Measurements from ENCODE around the gene GABRG3.

GABRG3 gene

DNA sequence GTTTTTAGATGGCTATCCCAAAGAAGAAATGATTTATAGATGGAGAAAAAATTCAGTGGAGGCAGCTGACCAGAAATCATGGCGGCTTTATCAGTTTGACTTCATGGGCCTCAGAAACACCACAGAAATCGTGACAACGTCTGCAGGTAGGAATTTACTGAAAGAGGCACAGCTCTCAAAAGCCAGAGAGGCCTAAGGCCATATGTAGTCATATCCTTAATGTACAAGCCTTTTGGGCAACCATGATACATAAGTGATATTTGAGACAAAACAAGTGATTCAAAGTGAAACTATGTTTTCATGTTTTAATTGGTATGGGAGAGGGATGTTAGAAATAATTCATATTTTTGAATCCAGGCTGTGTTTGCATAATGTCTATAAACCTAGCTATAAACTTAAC is 509.7 kb downstream of the GABRG3 start:
- no peak for DNase-seq

DNA sequence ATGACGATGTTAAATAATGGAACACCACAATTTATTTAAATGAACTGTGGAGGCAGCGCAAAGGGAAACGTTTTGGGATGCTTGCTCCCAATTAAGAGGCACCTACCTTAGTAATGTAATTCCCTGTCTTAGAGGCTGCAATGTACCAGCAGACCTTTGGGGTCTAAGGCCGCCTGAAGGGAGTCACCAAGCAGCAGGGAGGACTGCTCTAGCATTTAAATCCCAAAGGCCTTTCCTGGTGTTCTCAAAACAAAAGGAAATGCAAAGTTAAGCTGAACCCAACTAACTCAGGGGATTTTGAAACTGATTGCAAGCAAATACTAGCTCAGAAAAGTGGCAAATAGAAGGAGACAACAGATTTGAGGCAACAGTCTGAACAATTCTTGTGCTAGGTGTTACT is 510.8 kb downstream of the GABRG3 start:
- DNase-seq, result no peak

DNA sequence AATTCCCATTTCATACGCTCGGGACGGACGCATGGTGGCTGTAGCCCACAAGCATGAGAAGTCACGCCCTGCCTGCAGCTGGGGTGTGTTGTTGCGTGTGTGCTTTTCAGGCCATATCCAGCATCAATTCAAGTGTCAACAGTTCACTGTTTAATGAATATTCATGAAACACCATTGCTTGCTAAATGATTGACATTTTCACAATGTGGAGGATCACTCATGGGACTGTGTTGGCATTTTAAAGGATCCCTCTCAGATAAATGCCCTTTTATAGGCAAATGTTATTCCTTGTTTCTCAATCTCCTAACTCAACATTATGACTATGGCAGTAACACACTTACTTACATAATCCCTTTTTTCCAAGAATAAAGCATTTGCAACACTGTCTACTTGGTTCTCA is 511.3 kb downstream of the GABRG3 start:
- DNase-seq, result no peak

DNA sequence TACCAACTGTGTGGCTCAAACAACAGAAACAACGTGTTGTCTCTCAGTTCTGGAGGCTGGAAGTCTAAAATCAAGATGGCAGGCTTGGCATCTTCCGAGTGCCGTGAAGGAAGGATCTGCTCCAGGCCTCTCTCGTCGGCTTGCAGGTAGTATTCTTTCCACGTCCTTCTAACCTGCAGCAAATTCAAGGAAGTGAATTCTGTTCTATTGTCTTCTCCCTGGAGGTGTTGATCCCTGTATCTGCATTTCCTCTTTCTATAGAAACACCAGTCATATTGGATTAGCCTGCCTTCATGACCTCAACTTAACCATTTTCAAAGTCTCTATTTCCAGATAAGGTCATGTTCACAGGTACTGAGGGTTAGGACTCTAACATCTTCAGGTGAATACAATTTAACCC is 512.1 kb downstream of the GABRG3 start:
- no peak for DNase-seq

DNA sequence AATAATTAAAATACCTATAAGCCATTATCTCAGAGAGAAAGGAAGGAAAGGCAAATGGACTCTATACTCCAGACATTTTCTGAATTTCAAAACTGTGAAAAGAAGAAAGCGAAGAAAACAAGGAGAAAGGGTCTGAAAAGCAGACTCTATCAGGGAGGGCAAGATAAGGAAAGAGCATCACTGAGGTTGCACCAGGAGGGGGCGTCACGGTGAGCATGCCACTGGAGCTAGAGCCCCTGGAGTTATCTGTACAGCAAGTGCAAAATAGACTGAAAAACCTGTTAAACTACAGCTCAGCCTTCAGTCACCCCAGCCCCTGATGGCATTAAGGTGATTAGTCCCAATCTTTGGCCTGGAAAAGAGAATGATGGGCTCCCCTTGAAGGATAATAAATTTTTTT is 514.3 kb downstream of the GABRG3 start:
- DNase-seq, result no peak

DNA sequence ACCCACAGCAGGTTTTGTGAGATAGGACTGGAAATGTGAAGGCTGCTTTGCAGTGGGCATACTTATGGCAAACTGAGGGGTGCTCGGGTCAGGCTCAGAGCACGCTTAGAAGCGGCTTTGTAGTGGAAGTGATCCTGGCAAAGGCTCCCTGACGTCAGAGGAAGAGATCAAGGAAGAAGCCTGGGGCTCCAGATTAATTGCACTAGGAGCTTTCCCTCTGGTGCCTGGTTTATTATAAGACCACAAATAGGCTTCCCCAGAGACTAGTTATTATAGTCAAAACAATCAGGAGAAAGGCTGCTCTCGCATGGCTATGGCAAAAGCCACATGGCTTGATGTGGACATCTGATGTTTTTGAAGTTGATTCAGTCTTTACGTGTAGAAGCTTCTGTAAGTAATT is 515.1 kb downstream of the GABRG3 start:
- DNase-seq, result no peak

DNA sequence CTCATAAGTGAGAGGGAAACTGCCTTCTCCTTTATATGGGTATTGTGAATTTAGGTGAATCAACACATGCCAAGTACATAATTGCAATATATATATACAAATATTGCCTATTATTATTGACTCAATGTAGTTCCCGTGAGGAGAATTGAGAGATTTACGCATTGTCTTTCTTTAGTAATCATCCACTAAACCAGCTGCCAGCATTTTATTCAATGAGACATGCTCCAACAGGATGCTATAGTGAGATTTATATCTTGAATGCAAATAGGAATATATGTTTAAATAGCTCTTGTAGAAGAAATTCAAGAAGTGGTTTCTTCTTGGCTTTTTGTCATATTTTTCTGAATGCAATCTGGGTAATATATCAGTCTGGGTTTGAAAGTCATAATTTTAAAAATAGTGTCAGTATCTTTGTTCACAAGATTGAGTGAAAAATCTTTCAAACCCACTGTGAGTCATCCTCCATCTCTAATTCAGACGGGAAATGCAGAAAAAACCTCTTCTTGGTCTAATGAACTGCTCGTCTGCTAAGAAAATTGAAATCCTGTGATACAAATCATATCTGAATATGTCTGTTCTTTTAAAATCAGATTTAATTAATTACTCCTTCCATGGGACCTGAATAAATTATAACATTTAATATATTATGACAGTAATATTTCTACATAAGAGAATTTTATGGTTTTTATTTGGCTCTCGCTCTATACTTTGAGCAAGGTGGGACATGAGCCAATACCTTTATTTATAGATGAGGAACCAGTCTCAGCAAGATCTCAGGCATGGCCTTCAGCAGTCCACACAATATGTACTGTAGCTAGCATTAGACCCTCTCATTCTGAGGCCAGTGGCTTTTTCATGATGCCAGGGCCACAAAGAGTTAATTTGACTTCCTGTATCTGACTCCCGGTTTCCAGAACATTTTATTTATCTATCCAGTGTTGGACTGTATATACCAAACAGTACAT is 516.0 kb downstream of the GABRG3 start:
- peak; percentile 8 for DNase-seq

DNA sequence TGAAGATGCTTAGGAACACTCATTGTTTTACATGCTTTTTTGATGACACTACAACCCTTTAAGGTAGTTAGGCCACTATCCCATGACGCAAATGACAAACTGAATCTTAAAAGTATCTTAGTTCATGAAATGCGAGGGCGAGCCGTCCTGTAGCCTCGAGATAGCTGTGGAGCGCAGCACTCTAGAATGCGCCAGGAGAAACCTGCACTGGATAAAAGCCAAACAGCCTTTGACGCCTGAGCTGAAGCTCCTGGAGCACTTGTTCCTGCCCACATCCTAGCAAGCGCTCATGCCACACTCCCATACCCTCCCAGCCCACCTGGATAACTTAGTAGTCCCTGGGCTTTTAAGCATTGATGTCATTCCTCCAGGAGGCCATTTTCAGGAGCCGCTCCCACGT is 516.9 kb downstream of the GABRG3 start:
- DNase-seq, result no peak

DNA sequence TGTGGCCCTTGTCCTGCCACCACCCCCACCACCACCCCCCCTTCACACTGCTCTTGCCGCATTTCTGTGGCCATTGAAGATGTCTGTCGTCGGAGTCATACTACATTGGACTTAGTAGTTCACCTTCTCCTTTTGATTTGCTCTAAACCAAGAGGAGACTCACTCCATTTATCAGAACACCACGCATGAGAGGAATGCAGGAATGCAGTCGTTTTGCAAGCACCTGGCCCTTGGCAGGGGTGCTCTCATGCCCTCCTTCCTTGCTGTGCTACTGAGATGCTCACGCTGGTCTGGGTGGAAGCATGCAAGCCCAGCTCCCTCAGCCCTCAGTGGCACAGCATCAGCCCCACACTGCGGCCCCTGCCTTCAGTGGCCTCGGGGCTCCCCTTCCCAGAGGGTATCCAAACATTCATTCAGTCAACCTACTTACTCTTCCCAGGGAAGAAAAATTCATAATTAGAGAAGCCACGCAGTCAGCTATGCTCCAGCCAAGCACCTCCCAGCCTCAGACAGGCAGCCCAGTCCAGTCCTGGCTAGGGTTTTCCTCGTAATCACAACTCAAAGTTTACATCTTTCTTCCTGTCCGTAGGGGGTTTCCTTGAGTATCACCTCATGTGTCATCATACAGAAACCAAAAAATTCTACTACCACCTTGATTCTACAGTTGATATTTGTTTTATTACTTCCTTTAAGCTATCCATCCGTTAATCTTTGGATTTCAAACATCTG is 520.0 kb downstream of the GABRG3 start:
- no peak for DNase-seq

DNA sequence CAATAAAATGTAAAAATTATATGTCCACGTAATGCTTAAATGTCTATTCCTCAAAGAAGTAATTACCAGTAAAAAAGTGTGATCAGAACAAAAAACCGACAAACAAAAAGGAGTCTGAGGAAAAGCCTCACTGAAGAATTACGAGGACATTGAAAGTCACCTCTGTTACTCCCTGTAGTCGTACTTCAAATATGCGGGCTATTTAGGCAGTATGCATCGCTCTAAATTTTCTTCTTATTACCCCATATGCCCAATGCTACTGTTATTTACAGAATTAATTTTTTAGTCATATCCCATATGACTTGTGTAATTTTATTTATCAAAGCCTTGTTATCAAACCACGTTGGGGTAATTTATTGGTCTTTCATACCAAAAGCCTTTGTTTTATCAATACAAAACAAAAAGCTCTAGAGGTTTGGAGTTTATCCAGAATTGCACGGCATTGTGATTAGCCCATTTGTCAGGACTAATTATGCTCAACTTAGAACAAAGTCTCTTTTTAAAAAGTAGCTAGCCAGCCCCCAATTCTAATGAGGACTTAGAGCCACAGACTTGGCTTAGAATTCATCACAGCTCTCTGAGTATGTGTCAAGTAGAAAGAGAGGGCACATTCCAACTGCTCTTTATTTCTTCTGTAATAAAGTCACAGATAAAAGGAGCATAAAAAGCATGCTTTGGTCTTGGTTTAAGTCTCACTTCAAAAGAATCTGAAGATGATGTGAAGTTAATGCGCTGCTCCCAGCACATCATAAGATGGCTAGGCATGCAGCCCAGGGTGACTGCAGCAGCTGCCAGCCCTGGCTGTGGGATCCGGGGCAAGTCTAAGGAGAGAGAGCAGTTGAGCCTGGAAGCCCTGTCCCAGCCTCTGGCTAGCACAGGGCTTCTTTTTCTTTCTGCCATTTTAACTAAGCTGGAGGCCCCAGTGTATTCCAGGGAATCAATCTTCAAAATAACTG is 521.0 kb downstream of the GABRG3 start:
- DNase-seq, result no peak

DNA sequence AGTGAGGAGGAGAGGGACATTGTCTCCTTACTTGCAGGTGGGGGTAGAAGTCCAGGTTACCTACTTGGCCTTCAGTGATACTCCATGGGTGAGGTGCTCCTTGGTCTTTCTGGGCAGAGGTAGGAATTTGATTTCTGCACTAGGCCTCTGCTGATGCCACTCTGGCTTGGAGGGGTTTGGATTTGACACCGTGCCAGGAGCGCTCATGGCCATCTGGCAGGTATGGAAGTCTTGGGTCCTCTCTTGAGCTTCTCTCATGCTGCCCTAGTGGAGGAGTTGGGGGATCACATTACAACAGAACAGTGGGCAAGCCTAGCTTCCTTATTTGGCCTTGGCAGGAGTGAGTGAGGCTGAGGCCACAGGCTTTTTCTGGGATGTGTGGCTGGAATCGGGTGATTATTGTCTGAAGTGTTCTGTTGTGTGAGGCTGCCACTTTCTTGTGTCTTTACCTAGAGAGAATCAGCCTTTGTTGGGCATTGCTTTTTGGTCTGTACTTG is 525.0 kb downstream of the GABRG3 start:
- no peak for DNase-seq

DNA sequence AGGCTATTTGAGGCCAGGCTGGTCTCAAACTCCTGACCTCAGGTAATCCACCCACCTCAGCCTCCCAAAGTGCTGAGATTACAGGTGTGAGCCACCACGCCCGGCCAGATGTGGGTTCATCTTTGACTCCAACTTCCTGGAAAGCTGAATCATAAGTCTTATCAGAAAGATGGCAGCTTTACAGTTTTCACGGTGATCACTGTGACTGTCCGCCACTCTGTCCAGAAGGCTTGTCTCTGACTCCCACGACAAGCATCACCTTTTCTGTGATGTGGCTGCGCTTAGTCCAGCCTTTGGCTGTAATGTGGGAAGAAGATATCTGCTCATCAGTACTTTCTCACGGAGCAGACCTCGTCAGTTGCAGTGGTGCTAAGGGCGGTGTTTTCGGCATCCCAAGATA is 527.7 kb downstream of the GABRG3 start:
- DNase-seq, result no peak

DNA sequence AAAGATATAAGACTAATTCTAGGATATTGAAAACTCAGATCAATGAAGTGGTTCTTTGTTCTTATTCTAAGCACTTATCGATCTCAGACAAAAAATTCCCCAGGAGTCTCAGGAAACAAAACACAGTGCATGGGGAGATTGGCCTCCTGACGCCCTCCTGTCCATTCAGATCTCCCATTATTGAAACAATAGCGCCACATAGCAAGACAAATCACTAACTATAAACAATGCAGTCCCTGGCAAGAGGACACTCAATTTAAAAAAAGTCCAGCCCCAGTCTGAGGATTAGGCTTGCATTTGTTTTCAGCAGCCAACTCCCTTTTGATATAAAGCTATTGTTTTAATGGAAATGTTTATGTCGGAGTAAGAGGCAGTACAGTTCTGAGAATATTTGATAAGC is 528.2 kb downstream of the GABRG3 start:
- DNase-seq, result peak; percentile 54

DNA sequence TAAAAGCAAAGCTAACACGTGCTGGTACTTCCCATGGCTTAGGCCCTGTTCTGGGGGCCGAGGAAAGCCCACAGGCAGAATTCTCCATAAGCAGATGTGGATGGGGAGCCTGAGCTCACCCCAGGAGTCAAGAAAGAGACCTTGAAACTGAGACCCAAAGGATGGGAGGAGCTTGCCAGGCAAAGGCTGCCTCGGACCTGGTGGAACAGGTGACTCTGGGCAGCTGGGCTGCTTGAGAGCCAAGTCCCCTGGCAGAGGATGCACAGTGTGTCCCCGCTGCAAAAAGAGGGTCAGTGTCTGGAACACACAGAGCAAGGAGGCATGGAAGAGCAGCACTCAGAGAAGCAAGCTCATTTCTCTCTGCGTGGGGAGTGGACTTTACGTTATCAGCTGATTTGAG is 528.7 kb downstream of the GABRG3 start:
- DNase-seq, result no peak

DNA sequence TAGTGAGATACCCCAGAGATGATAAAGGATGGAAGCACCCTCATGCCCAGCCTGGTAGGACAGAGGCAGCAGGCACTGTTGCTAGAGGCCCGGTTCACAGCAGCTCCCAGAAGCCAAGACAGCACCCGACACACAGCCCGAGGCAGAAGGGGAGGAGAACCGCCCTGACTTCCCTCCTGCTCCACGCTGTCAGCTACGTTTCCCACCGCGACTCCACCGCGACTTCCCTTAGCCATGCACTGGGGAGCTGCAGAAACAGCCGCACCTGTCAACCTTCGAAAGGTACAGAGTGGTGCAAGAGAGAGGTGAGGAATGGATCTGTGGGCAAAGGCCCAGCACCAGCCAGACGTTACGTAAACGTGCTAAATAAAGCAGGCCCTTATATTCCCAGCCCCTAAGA is 529.2 kb downstream of the GABRG3 start:
- no peak for DNase-seq

DNA sequence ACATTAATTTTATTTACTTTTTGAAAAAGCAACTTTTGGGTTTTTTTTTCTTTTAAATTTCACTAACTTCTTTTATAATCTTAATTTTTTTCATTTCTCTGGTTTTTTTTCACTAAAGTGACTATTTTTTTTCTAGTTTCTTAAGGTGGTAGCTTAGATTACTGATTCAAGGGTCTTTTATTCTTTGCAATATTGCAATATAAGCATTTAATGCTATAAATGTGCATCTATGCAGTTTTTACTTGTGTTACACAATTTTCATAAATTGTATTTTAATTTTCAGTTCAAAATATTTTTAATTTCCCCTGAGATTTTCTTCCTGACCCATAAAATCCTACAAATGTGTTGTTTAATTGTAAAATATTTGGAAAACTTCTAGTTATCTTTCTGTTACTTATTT is 535.8 kb downstream of the GABRG3 start:
- no peak for DNase-seq

DNA sequence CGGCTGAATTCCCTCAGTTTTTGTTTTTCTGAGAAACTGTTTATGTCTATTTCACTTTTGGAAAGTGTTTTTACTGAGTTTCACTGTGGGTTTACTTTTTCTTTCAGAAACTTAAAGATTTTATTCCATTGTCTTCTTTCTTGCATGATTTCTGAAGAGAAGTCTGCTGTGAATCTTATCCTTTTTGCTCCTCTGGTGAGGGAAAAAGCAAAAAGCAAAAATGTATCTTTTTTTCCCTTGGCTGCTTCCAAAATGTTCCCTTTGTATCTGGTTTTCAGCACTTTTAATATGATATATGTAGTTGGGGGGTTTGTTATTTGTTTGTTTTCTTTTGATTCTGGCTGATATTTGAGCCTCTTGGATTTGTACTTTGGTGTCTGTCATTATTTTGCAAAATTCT is 538.0 kb downstream of the GABRG3 start:
- no peak for DNase-seq

DNA sequence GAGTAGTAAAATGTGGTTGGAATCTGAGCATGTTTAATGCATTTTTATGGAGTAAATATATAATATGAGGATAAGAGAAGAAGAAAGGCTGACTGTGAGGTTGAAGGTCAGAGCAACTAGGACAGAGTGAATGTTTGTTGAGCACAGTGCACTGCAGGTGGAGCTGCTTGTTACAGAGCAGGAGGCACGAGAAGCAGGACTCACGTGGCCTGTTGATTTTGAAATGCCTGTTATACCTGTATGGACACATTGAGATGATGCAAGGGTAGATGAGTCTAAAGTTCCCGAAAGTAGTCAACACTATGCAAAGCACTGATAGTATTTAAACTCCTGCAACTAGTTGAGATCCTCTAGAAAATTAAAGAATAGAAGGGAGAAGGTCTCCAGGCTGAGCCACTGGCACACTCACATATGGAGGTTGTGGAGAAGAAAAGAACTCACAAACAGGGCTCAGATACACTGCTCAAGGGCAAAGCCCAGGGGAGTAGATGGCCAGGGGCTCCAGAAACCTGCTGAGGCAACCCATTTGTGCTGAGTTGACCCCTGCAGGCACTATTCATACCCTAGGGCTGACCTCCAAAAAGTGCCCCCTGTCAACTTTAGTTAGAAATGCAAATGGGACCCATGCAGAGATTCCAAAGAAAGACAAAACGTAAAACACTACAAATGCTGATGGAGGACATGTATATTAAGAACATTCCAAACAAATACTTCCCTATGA is 541.5 kb downstream of the GABRG3 start:
- no peak for DNase-seq

DNA sequence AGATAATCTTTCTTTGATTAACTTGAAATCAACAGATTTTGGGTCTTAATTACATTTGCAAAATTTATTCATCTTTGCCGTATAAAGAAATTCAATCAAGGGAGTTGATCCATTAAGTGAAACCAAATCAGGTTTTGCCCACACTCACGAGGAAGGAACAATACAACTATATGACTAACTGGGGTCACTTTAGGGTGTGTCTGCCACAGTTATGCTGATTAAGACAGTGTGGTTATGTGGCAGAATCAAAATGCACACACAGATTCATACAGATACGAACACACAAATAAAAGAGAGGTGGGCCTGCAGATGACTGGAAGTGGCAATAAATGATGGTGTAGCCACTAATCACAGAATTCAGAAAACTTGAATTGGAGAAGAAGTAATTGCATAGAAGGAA is 543.5 kb downstream of the GABRG3 start:
- DNase-seq, result no peak

DNA sequence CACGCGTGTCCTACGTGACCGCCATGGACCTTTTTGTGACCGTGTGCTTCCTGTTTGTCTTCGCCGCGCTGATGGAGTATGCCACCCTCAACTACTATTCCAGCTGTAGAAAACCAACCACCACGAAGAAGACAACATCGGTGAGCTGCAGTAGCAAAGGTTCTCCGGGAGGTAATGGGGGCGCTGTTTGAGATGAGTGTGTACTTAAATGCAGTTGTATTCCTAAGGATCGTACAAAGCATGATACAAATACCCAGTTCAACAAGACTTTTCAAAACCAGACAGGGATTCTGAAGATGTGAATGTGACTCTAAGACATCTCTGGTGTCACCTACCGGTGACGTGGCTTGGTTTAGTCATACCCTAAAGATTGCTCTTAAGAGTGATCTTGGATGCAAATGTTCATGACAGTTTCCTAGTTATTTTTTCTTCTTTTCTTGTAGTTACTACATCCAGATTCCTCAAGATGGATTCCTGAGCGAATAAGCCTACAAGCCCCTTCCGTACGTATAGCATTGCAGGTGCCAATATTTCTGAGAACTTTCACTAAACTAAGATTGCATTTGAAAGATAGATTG is 556.6 kb downstream of the GABRG3 start:
- DNase-seq, result no peak

DNA sequence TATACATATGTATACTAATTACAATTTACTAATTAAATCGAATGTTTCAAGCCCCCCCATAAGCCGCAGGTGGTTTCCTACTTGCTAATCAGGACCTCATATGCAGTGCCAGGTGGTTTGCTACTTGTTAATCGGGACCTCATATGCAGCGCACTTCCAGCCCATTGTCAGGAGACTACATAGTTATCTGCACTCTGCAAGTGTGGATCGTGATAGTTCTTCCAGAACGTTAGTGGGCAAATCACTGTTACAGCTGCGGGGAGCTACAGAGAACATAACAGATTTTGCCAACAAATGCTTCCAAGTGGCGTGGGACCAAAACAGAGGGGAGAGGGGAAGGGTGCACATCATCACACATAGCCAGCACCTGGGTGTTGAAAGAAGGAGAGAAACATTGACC is 558.4 kb downstream of the GABRG3 start:
- no peak for DNase-seq

DNA sequence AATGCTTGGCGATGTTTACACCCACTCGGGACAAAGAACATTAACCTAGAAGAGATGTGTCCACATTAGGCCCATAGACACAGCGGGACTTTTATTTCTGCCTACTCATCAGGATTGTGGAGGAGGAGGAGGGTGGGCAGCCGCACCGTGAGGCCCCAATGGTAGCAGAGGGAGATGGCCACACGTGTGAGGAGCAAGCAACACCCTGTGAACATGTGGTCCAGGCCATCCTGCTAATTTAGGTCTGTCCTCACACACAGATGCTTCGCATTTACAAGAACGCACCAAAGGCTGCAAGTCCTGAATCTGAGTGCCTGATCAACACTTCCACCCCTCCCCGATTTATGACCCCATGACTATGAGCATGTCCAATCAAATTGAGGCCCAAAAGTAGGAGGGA is 560.0 kb downstream of the GABRG3 start:
- DNase-seq, result no peak
